Heart left ventricle (tissue), 13 donors: ENCODE results near the gene CEP85L.
A peak's percentile ranks its signal among the peaks of the same experiment; 100 is the strongest.

ENCODE experiments used
- CTCF ChIP-seq, 12 donors: fragments of 200-600 bp; sonication (generic) in 4 of 12; IDR thresholded peaks; one replicate each; pipeline versions ENCODE4 v1.5.0 to v1.8.0; 2018 to 2022; ENCODE audit warnings: antibody characterized with exemption in 12 of 12, mild to moderate bottlenecking in 5 of 12
- POLR2A ChIP-seq, 2 donors: fragments of 450-650 bp; IDR thresholded peaks; one replicate each; pipeline ENCODE4 v1.6.1; 2017; ENCODE audit warnings: antibody characterized with exemption in 2 of 2, mild to moderate bottlenecking in 2 of 2, moderate library complexity in 2 of 2
- donor health status: ischemic (EF 13 %, LVEDD 7.1; RV severe dilation, severe dysfunction).
- donor health status: DM: no; HTN: yes; CAD: no.
- donor health status: DM: no; HTN: no; CAD: no.
- donor health status: ischemic (EF 25% LVEDD 6.9; RV normal size, moderate dysfunction).
- donor health status: ischemic (EF 25% LVEDD 5.7; RV mildly dilated, moderate dysfunction).
- donor health status: ischemic (EF 35%, LVEDD 5.7; RV mildly dilated, moderate dysfunction).
- donor health status: nonischemic (EF 11% LVEDD 7.7; RV severe dilation, severe dysfunction).
- donor health status: DM: yes; HTN: yes; CAD: no.
- donor health status: PGD.
- donor health status: ischemic (EF 29% LVEDD 5.4; RV normal size, mild dysfunction).
- donor health status: nonischemic (EF 23%, LVEDD 6.1; RV moderate dilation, normal function).

- TF ChIP-seq CTCF (IDR thresholded peaks at IDR 0.05) (no peak), POLR2A (IDR thresholded peaks at IDR 0.05) (peak in 1 of 2 donors; percentile 18)
These were observed 89.1 kb downstream of the CEP85L start for GRCh38 chr6:118562248-118562647.
